Right renal cortex interstitium (tissue), 3 donors: ENCODE results near the gene GPR160. TPM values are rescaled to one million over a fixed set of nuclear protein-coding genes. Genes with fewer than 3 reads are reported as not detected.

ENCODE experiments used
- DNase-seq, 3 donors: peaks; one replicate each; pipeline ENCODE4 v3.0.0-alpha.2; 2013; ENCODE audit warnings: low read depth in 3 of 3, low spot score in 2 of 3
- polyA plus RNA-seq, 3 donors: library from polyadenylated mRNA; unstranded; fragments of 120-200 nt; gene quantifications; one replicate each; pipeline ENCODE4 v1.2.1, GENCODE V29; 2013; ENCODE audit not compliant: insufficient read length in 3 of 3

The GPR160 gene
- polyA plus RNA-seq, 3 donors = 29.9 to 36.3 (median 30.7) TPM

- DNase-seq = no peak
Measured at GRCh38 chr3:170062769-170063168, 25.0 kb downstream of the GPR160 start.

GRCh38 chr3:170063691-170064090 is 25.9 kb downstream of the GPR160 start:
- no peak for DNase-seq

GRCh38 chr3:170064108-170064507 is 26.3 kb downstream of the GPR160 start:
- no peak for DNase-seq

GRCh38 chr3:170075441-170076091 is 37.8 kb downstream of the GPR160 start:
- no peak for DNase-seq

GRCh38 chr3:170076715-170077238 is 39.0 kb downstream of the GPR160 start:
- DNase-seq = no peak

- DNase-seq = no peak
Measured at GRCh38 chr3:170077361-170077760, 39.6 kb downstream of the GPR160 start.

- DNase-seq = peak in 1 of 3 donors; percentile 15
Measured at GRCh38 chr3:170078620-170079281, 41.0 kb downstream of the GPR160 start.

GRCh38 chr3:170079536-170080165 is 41.9 kb downstream of the GPR160 start:
- DNase-seq = peak; percentile 17 to 27 (median 23)

GRCh38 chr3:170080605-170081004 is 42.8 kb downstream of the GPR160 start:
- no peak for DNase-seq

- no peak for DNase-seq
Measured at GRCh38 chr3:170081079-170081741, 43.4 kb downstream of the GPR160 start.

GRCh38 chr3:170083343-170083742 is 45.5 kb downstream of the GPR160 start:
- DNase-seq = no peak

GRCh38 chr3:170085396-170085795 is 47.6 kb downstream of the GPR160 start:
- DNase-seq = no peak

GRCh38 chr3:170089862-170090600 is 52.2 kb downstream of the GPR160 start:
- no peak for DNase-seq

- no peak for DNase-seq
Measured at GRCh38 chr3:170090601-170090981, 52.8 kb downstream of the GPR160 start.

GRCh38 chr3:170092907-170093306 is 55.1 kb downstream of the GPR160 start:
- no peak for DNase-seq

GRCh38 chr3:170095771-170096170 is 58.0 kb downstream of the GPR160 start:
- no peak for DNase-seq

GRCh38 chr3:170096342-170096741 is 58.5 kb downstream of the GPR160 start:
- DNase-seq = no peak

GRCh38 chr3:170098753-170099152 is 61.0 kb downstream of the GPR160 start:
- DNase-seq = no peak

- DNase-seq = no peak
Measured at GRCh38 chr3:170100944-170101343, 63.1 kb downstream of the GPR160 start.

- no peak for DNase-seq
Measured at GRCh38 chr3:170102431-170102830, 64.6 kb downstream of the GPR160 start.

GRCh38 chr3:170107941-170108340 is 70.1 kb downstream of the GPR160 start:
- no peak for DNase-seq
